HCT116 (cell line): ENCODE data around the gene CDK14. TPM values are rescaled to one million over a fixed set of nuclear protein-coding genes. Genes with fewer than 3 reads are reported as not detected.

Experiments used
- ATAC-seq: fragments of 200-7000 bp; cut with Tn5 transposase; 2 replicates; pipeline ENCODE4 v1.9.1; 2020; ENCODE audit warnings: mild to moderate bottlenecking, moderate library complexity
- BruUV-seq: library from RNA; stranded (reverse); fragments of 400-500 nt; replicated peaks from 2 replicates; lab custom pipeline; 2021; lab: Mats Ljungman, UMichigan
- CTCF ChIA-PET: fragments of 300-600 bp; sonication (Branson Sonifier 250); formaldehyde crosslinking; loops from one replicate; lab custom pipeline; 2021; ENCODE audit warnings: antibody characterized with exemption; lab: Charles Lee
- POLR2A ChIA-PET: fragments of 300-600, 350-600 bp; sonication (Branson Sonifier 250); formaldehyde crosslinking; loops from one replicate; lab custom pipeline; 2021; ENCODE audit warnings: antibody characterized with exemption; lab: Charles Lee
- RAD21 ChIA-PET, 2 experiments: fragments of 300-600 bp; sonication (Branson Sonifier 250); formaldehyde crosslinking; loops; one replicate each; lab custom pipeline; 2023; ENCODE audit warnings: low total read pairs in 2 of 2; ENCODE audit not compliant: uncharacterized antibody in 2 of 2, unreplicated experiment in 2 of 2, low non-redundant PET in 1 of 2; lab: Charles Lee
- DNase-seq: peaks from one replicate; pipeline ENCODE4 v3.0.0-alpha.2; 2010; ENCODE audit warnings: low read depth, low spot score
- H2AFZ ChIP-seq: fragments of 200-600 bp; shearing (Covaris generic), sonication (generic); 2 replicates; pipeline ENCODE4 v1.6.1; 2017; ENCODE audit warnings: low read depth, mixed run types, mixed read lengths, antibody characterized with exemption, low read length; ENCODE audit not compliant: poor library complexity, severe bottlenecking
- H3K27ac ChIP-seq: 2 replicates; pipeline ENCODE4 v1.5.1; 2012; ENCODE audit warnings: low read depth, low read length
- H3K27me3 ChIP-seq: fragments of 200-600 bp; sonication (generic); 2 replicates; pipeline ENCODE4 v1.6.1; 2016; ENCODE audit warnings: mixed run types, low read length, mixed read lengths; ENCODE audit not compliant: insufficient read depth
- H3K36me3 ChIP-seq, 2 experiments: fragments of 200-500 bp in 1 of 2; fragments of 200-600 bp in 1 of 2; sonication (Bioruptor generic) in 1 of 2; sonication (generic) in 1 of 2; 2 replicates each; pipeline versions ENCODE4 v1.5.1 to v1.6.1; 2014 to 2016; ENCODE audit warnings: low read length in 2 of 2, inconsistent platforms in 1 of 2, mixed read lengths in 1 of 2, mixed run types in 1 of 2; ENCODE audit not compliant: insufficient read depth in 2 of 2, control insufficient read depth in 1 of 2
- H3K4me1 ChIP-seq, 2 experiments: fragments of 200-600 bp in 1 of 2; sonication (generic) in 1 of 2; 2 replicates each; pipeline versions ENCODE4 v1.5.1 to v1.6.1; 2012 to 2017; ENCODE audit warnings: low read length in 2 of 2, inconsistent platforms in 1 of 2, mild to moderate bottlenecking in 1 of 2, mixed read lengths in 1 of 2, mixed run types in 1 of 2, moderate library complexity in 1 of 2; ENCODE audit not compliant: insufficient read depth in 2 of 2, control insufficient read depth in 1 of 2
- H3K4me2 ChIP-seq: fragments of 200-600 bp; sonication (generic); 2 replicates; pipeline ENCODE4 v1.6.1; 2017; ENCODE audit warnings: mixed run types, low read length, mixed read lengths
- H3K4me3 ChIP-seq, 2 experiments: fragments of 200-600 bp in 1 of 2; sonication (generic) in 1 of 2; replicated peaks in 1 of 2; 2 replicates each; pipeline ENCODE4 v1.5.1; 2011 to 2016; ENCODE audit warnings: low read length in 2 of 2, control low read depth in 1 of 2, low read depth in 1 of 2, mild to moderate bottlenecking in 1 of 2, mixed read lengths in 1 of 2, mixed run types in 1 of 2
- H3K79me2 ChIP-seq: fragments of 200-600 bp; sonication (generic); 2 replicates; pipeline ENCODE4 v1.6.1; 2017; ENCODE audit warnings: mild to moderate bottlenecking, mixed run types, low read length, moderate library complexity, mixed read lengths; ENCODE audit not compliant: insufficient read depth
- H3K9ac ChIP-seq: fragments of 200-600 bp; sonication (generic); 2 replicates; pipeline ENCODE4 v1.6.1; 2016; ENCODE audit warnings: low read length, mixed read lengths
- H3K9me2 ChIP-seq: fragments of 200-600 bp; sonication (generic), shearing (Covaris generic); 2 replicates; pipeline ENCODE4 v1.6.1; 2017; ENCODE audit warnings: mixed run types, mild to moderate bottlenecking, moderate library complexity; ENCODE audit not compliant: insufficient read depth
- H3K9me3 ChIP-seq, 2 experiments: fragments of 200-500 bp in 1 of 2; fragments of 200-600 bp in 1 of 2; sonication (Bioruptor generic) in 1 of 2; sonication (generic) in 1 of 2; 2 replicates each; pipeline ENCODE4 v1.6.1; 2014 to 2017; ENCODE audit warnings: low read length in 2 of 2, mixed read lengths in 2 of 2, inconsistent platforms in 1 of 2, low read depth in 1 of 2, mild to moderate bottlenecking in 1 of 2, mixed run types in 1 of 2, moderate library complexity in 1 of 2; ENCODE audit not compliant: control insufficient read depth in 1 of 2, insufficient read depth in 1 of 2
- H4K20me1 ChIP-seq: fragments of 200-600 bp; sonication (generic), shearing (Covaris generic); 2 replicates; pipeline ENCODE4 v1.6.1; 2017; ENCODE audit warnings: mixed run types, mild to moderate bottlenecking, moderate library complexity; ENCODE audit not compliant: insufficient read depth
- POLR2AphosphoS5 ChIP-seq: IDR thresholded peaks from 2 replicates; pipeline ENCODE4 v1.6.1; 2011; ENCODE audit warnings: mild to moderate bottlenecking, low read depth, low read length, moderate library complexity
- SIN3A ChIP-seq: IDR thresholded peaks from 2 replicates; pipeline ENCODE4 v1.6.1; 2012; ENCODE audit warnings: low read depth
- YY1 ChIP-seq: IDR thresholded peaks from 2 replicates; pipeline ENCODE4 v1.6.1; 2011; ENCODE audit warnings: low read length, low read depth, moderate library complexity, mild to moderate bottlenecking; ENCODE audit not compliant: insufficient replicate concordance; ENCODE audit errors: extremely low read depth
- ZBTB33 ChIP-seq: IDR thresholded peaks from 2 replicates; pipeline ENCODE4 v1.6.1; 2011; ENCODE audit warnings: mild to moderate bottlenecking, low read length, moderate library complexity; ENCODE audit not compliant: insufficient replicate concordance; ENCODE audit errors: extremely low read depth
- ZFX ChIP-seq: fragments of 450-650 bp; IDR thresholded peaks from 2 replicates; pipeline ENCODE4 v1.6.1; 2017
- ZNF274 ChIP-seq: fragments of 200-500 bp; sonication (Bioruptor generic); IDR thresholded peaks from 2 replicates; pipeline ENCODE4 v1.6.1; 2014; ENCODE audit warnings: mild to moderate bottlenecking, low read depth, low read length, inconsistent platforms
- intact Hi-C: fragments of 100-400 bp; cut with micrococcal nuclease; formaldehyde crosslinking; loops from 2 replicates; pipeline ENCODE4 v1.10.0; 2022
- total RNA-seq: library from RNA; stranded (reverse); gene quantifications from one replicate; pipeline ENCODE4 v1.2.1, GENCODE V29; 2021; ENCODE audit not compliant: unreplicated experiment
- TF ChIP-seq, protein P1 (sequence below), 3 experiments: fragments of 200-600 bp in 1 of 3; sonication (generic) in 1 of 3; IDR thresholded peaks in 2 of 3; conservative IDR thresholded peaks in 1 of 3; 2 replicates each; pipeline ENCODE4 v1.5.1; 2012 to 2017; ENCODE audit warnings: low read depth in 2 of 3, low read length in 2 of 3, antibody characterized with exemption in 1 of 3, borderline replicate concordance in 1 of 3, control low read depth in 1 of 3, mild to moderate bottlenecking in 1 of 3, mixed read lengths in 1 of 3, mixed run types in 1 of 3, moderate library complexity in 1 of 3; ENCODE audit not compliant: insufficient read depth in 1 of 3

The CDK14 gene
- total RNA-seq, 1 experiment from 2014 or later = 10.2 TPM

DNA sequence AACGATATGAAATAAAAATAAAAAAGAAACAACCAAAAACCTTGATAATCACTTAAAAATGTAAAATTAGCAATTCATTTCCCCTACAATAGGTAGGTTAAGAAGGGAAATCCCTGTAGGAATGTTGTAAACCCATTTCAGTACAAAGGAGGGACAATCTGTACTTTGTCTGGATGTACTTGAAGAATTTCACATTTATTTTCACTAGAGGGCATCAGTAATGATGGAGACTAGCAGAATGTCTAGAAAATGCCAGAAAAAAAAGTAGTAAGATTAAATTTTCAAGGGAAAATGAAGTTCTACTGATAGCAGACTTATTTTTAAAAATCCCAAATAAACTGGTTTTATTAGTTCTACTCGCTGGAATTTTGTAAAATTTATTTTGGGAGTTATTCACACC is 459.1 kb downstream of the CDK14 start:
- intact Hi-C loops = no loop called here
- ATAC-seq = no peak
- H3K9ac ChIP-seq = no peak overlapping the region
- ChIA-PET CTCF (no interaction called here), POLR2A (interaction anchor here (0.5 kb wide), 1 partner anchor 14 kb away, joined by 4 read pairs; no protein-coding TSS in a partner anchor), RAD21 (no interaction called here)
- H3K27ac ChIP-seq = no peak overlapping the region
- H3K9me2 ChIP-seq = no peaks in the 10 kb centered on the region
- TF ChIP-seq SIN3A (no peak), ZBTB33 (no peak), ZNF274 (no peak), YY1 (no peak), ZFX (no peak), POLR2AphosphoS5 (no peak)
- TF ChIP-seq, protein P1, sequence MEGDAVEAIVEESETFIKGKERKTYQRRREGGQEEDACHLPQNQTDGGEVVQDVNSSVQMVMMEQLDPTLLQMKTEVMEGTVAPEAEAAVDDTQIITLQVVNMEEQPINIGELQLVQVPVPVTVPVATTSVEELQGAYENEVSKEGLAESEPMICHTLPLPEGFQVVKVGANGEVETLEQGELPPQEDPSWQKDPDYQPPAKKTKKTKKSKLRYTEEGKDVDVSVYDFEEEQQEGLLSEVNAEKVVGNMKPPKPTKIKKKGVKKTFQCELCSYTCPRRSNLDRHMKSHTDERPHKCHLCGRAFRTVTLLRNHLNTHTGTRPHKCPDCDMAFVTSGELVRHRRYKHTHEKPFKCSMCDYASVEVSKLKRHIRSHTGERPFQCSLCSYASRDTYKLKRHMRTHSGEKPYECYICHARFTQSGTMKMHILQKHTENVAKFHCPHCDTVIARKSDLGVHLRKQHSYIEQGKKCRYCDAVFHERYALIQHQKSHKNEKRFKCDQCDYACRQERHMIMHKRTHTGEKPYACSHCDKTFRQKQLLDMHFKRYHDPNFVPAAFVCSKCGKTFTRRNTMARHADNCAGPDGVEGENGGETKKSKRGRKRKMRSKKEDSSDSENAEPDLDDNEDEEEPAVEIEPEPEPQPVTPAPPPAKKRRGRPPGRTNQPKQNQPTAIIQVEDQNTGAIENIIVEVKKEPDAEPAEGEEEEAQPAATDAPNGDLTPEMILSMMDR (IDR thresholded peaks at IDR 0.05 in 2 of 3, conservative IDR thresholded peaks at IDR 0.05 in 1 of 3; ENCODE audit: borderline replicate concordance in 1 of 3, insufficient read depth in 1 of 3, low read depth in 2 of 3, low read length in 2 of 3) = 0 out of 6 replicates have a peak, but pooled peaks of 1 of the 3 experiments have one; percentile 14
- H3K36me3 ChIP-seq = no peaks in the 10 kb centered on the region
- no TSS peak for BruUV-seq
- no peaks in the 10 kb centered on the region for H3K4me1 ChIP-seq
- no peak for DNase-seq
- H4K20me1 ChIP-seq = no peaks in the 10 kb centered on the region
- H3K4me3 ChIP-seq = no peak overlapping the region
- H3K4me2 ChIP-seq = no peak overlapping the region
- no peaks in the 10 kb centered on the region for H3K9me3 ChIP-seq
- H2AFZ ChIP-seq = no peak overlapping the region
- H3K79me2 ChIP-seq = no peaks in the 10 kb centered on the region
- no peaks in the 10 kb centered on the region for H3K27me3 ChIP-seq
